Nephron progenitor cell (in vitro differentiated cells): ENCODE data around the gene ZNF626.

ENCODE experiments used
- DNase-seq: peaks from one replicate; pipeline ENCODE4 v3.0.0; 2021
- H3K27ac Mint-ChIP-seq: 2 replicates; pipeline ENCODE4 v1.8.0; 2021; ENCODE audit warnings: mild to moderate bottlenecking, moderate library complexity, mixed read lengths
- H3K27me3 Mint-ChIP-seq: 2 replicates; pipeline ENCODE4 v1.8.0; 2021; ENCODE audit warnings: mild to moderate bottlenecking, low read depth, mixed read lengths; ENCODE audit not compliant: poor library complexity
- H3K36me3 Mint-ChIP-seq: 2 replicates; pipeline ENCODE4 v1.8.0; 2021; ENCODE audit warnings: low read depth, mixed read lengths
- H3K4me1 Mint-ChIP-seq: 2 replicates; pipeline ENCODE4 v1.8.0; 2021; ENCODE audit warnings: mixed read lengths
- H3K4me3 Mint-ChIP-seq: 2 replicates; pipeline ENCODE4 v1.8.0; 2021; ENCODE audit warnings: mild to moderate bottlenecking, moderate library complexity, mixed read lengths
- H3K9me3 Mint-ChIP-seq: 2 replicates; pipeline ENCODE4 v1.8.0; 2021; ENCODE audit warnings: mild to moderate bottlenecking, moderate library complexity, mixed read lengths
- TF ChIP-seq, protein P1 (sequence below): fragments of 200-600 bp; sonication (generic); IDR thresholded peaks from 2 replicates; pipeline ENCODE4 v1.5.0; 2021; ENCODE audit warnings: antibody characterized with exemption

ZNF626 gene

DNA sequence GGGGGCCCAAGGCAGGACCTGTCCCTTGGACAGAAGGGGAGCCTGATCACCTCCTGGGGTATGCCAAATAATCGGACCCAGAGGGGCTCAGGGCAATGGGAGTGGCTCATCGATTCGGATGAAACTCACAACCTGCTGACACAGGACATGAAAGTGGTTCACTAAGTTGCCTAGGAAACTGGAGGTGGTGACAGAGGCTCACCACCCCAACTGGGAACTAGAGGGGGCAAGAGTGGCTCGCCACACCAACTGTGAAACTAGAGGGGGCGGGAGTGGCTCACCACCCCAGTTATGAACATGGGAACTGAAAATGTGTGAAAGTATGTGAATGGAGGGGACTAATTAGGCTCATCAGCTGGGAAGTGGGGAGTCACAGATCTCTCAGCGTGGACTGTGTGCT lies 49.5 kb downstream of the ZNF626 start:
- Mint-ChIP-seq H3K4me3 (no peak overlapping the region), H3K27ac (no peak overlapping the region), H3K36me3 (no peaks in the 10 kb centered on the region), H3K9me3 (peaks cover 70% of the 10 kb centered on the region), H3K4me1 (no peaks in the 10 kb centered on the region), H3K27me3 (no peaks in the 10 kb centered on the region)
- TF ChIP-seq, protein P1, sequence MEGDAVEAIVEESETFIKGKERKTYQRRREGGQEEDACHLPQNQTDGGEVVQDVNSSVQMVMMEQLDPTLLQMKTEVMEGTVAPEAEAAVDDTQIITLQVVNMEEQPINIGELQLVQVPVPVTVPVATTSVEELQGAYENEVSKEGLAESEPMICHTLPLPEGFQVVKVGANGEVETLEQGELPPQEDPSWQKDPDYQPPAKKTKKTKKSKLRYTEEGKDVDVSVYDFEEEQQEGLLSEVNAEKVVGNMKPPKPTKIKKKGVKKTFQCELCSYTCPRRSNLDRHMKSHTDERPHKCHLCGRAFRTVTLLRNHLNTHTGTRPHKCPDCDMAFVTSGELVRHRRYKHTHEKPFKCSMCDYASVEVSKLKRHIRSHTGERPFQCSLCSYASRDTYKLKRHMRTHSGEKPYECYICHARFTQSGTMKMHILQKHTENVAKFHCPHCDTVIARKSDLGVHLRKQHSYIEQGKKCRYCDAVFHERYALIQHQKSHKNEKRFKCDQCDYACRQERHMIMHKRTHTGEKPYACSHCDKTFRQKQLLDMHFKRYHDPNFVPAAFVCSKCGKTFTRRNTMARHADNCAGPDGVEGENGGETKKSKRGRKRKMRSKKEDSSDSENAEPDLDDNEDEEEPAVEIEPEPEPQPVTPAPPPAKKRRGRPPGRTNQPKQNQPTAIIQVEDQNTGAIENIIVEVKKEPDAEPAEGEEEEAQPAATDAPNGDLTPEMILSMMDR: no peak
- no peak for DNase-seq

DNA sequence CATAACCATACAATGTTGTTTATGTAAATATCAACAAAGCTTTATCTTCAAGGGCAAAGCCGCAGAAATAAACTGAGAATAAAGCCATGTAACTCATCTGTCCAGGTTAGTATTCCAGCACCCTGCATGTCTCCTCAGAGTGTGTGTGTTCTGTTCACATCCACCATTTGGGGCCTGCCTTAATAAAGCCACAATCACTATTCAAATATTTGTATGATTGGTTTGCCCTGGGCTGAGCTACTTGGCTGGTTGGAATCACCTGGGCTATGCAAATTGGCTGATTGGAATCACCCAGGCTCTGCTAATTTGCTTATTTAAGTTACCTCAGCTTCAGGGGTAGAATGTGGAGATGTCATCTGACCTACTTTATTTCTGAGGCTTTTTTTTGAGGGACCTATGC lies 53.4 kb downstream of the ZNF626 start:
- DNase-seq: no peak
- H3K27ac Mint-ChIP-seq: no peak overlapping the region
- H3K27me3 Mint-ChIP-seq: no peaks in the 10 kb centered on the region
- H3K36me3 Mint-ChIP-seq: no peaks in the 10 kb centered on the region
- H3K4me3 Mint-ChIP-seq: no peak overlapping the region
- peaks cover 64% of the 10 kb centered on the region for H3K9me3 Mint-ChIP-seq
- no peaks in the 10 kb centered on the region for H3K4me1 Mint-ChIP-seq
- TF ChIP-seq, protein P1: no peak
